Measurements from ENCODE around the gene SLC43A1.
A peak's percentile ranks its signal among the peaks of the same experiment; 100 is the strongest.
"Not testable (repeated sequence)": the region's sequence is repeated elsewhere in the genome, so short reads cannot be mapped to it uniquely, and the experiment has no call there.

The SLC43A1 gene

GRCh38 chr11:57515332-57516060, at the start of gene SLC43A1:
Gene SLC43A1 (minus strand): TSS chr11:57515702. CDS start chr11:57514111, 1,591 bp downstream.
- DNase-seq, result no peak

- no peak for DNase-seq
These were observed 47.1 kb upstream of the SLC43A1 start for GRCh38 chr11:57562596-57562995.

DNA sequence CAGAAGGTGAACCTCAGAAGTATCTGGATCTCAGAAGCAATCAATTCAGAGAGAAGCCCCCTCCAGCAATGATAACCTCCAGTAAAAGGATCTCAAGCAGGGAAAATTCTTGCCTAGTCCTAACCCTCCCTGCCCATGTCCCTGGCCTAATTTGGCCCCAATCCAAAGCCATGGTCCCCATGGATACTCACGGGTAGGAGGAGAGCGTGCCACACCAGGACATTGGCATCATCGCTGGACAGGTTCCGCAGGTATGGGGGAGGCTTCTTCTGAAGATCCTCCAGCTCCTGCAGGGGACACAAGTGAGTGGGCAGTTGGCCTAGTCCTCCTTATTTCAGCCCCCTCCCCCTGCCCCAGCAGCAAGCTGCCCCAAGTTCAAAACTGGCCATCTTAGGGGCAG, 44.6 kb upstream of the SLC43A1 start:
- DNase-seq, result no peak

- no peak for DNase-seq
These were observed 40.5 kb upstream of the SLC43A1 start for GRCh38 chr11:57556041-57556440.

DNA sequence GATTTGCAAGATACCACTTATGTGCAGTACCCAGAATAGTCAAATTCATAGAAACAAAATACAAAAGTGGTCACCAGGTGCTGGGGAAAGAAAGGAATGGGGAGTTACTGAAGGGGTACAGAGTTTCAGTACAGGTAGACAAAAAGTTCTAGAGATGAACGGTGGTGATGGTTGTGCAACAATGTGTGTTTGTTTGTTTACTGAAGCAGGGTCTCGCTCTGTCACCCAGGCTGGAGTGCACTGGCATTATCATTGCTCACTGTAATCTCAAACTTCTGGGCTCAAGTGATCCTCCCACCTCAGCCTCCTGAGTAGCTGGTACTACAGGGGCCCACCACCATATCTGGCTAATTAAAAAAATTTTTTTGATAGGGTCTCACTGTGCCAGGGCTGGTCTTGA, 39.9 kb upstream of the SLC43A1 start:
- no peak for DNase-seq

DNA sequence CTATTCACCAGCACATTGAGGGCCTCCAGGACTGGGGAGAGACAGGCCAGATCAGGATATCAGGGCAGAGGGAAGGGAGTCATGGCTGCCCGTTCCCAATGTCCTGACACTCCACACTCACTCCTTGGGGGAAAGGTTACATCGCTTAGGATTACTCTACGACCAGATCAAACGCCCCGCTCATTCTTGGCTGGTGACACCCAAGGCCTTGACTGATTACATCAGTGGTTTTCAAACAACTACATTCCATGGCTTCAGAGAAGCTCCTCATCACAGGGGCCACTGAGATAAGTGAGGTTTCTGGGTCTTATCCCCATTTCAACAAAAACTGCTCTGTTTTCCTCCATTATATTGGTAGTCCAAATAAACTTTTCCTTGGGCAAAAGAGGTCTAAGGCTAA, 37.0 kb upstream of the SLC43A1 start:
- no peak for DNase-seq

- DNase-seq, result no peak
These were observed 36.4 kb upstream of the SLC43A1 start for GRCh38 chr11:57551941-57552340.

DNA sequence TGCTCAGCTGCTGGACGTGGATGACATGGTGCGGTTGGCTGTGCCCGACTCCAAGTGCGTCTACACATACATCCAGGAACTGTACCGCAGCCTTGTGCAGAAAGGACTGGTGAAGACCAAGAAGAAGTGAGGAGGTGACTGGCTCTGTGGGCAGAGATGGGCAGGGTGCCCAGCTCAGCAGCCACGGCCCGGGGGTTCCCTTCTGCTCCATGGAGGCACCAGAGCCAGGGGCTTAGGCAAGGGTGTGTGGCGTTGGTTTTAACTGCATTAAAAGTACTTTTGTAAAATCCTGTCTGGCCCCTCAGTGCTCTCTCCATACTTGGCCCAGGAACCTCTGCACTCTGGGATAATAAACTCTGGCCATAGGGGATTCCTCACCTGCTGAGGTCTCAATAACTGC, 34.5 kb upstream of the SLC43A1 start:
- no peak for DNase-seq

DNA sequence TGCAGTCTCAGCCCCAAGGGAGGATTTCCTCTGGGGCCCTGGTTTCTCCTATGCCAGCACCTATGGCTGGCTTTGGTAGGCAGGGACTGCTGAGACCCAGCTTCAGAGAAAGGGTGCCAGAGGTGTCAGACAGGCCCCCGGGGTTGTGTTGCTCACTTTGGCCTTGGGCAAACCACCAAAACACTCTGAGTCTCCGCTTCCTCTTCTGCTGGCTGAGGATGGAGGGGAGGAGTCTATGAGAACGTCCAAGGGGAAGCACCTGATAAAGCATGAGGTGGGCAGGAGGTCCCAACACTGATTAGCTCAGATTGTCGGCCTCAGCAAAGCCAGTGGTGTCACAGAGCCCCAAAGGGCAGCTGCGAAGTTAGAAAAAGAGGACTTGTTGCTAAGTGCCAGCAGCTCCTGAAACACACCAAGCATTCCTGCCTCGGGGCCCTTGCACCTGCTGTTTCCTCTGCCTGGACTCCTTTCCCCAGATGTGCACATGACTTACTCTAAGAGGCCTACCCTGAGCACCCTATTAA, 32.4 kb upstream of the SLC43A1 start:
- DNase-seq, result no peak

DNA sequence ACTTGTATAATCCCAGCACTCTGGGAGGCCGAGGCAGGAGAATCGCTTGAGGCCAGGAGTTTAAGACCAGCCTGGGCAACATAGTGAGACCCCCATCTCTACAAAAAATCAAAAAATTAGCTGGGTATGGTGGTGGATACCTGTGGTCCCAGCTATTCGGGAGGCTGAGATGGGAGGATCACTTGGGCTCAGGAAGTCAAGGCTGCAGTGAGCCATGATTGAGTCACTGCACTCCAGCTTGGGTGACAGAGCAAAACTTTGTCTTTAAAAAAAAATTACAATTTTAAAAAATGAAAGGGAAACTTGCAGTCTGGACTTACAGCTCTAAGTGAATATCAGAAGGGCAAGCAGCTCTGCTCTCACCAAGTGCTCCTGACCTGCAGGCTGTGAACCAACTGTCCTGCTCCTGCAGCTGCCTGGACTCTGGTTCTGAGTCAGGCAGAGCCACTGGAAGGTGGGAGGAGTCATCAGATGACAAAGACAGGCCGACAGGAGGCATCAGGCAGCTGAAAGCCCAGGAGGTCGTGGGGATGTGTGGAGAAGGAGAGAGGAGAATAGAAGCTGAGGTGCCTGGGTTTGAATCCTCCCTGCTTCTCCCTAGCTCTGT, 31.5 kb upstream of the SLC43A1 start:
- no peak for DNase-seq

DNA sequence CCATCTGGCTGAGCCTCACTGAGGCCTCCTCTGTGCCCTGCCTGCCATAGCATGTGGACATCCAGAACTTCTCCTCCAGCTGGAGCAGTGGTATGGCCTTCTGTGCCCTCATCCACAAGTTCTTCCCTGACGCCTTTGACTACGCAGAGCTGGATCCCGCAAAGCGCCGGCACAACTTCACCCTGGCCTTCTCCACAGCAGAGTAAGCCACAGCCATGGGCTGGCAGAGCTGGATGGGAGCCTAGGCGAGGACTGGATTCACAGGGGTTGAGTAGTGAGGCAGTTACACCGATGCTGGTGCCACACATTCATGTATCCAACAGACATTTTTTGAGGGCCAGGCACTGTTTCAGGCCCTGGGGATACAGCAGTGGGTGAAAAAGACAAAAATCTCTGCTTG, 30.9 kb upstream of the SLC43A1 start:
- DNase-seq, result no peak

DNA sequence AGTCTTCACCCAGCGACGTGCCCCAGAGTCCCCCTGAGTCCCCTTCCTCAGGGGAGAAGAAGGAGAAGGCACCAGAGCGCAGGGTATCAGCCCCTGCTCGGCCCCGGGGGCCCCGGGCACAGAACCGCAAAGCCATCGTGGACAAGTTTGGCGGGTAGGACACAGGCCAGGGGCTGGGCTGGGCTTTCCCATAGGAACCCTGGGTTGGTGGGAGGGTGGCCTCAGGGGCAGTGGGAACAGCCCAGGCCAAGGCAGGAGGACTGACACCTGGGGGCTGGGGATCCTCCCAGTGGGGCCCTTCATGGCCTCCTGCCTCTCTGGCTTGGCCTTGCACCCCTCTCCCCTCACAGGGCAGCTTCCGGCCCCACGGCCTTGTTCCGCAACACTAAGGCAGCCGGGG, 30.4 kb upstream of the SLC43A1 start:
- DNase-seq, result no peak

DNA sequence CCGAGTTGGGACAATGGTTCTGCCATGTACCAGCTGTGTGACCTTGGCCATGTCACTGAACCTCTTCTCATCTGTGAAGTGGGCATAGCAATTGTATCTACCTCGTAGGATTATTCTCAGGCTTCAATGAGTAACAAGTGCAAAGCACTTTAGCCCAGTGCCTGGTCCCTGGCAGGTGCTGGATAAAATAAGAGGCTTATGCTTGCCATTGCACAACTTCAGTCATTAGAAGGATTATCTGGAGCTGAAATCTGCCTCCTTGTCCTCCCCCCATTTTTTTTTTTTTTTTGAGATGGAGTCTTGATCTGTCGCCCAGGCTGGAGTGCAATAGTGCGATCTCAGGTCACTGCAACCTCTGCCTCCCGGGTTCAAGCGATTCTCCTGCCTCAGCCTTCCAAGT, 29.1 kb upstream of the SLC43A1 start:
- no peak for DNase-seq

DNA sequence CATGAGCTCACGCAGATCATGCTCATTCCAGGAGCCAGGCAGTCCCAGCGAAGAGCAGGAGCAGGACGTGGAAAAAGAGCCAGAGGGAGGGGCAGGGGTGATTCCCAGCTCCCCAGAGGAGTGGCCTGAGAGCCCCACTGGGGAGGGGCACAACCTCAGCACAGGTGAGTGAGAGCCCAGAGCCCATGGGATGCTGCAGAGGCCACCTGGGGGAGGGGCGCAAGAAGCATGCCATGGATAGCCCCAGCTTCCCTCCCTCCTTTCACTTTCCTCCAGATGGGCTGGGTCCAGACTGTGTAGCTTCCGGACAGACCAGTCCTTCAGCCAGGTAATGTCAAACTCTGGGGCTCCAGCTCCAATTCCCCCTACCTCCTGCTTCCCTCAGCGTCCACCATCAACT, 28.1 kb upstream of the SLC43A1 start:
- no peak for DNase-seq

- DNase-seq, result no peak
These were observed 27.1 kb upstream of the SLC43A1 start for GRCh38 chr11:57542582-57542981.

DNA sequence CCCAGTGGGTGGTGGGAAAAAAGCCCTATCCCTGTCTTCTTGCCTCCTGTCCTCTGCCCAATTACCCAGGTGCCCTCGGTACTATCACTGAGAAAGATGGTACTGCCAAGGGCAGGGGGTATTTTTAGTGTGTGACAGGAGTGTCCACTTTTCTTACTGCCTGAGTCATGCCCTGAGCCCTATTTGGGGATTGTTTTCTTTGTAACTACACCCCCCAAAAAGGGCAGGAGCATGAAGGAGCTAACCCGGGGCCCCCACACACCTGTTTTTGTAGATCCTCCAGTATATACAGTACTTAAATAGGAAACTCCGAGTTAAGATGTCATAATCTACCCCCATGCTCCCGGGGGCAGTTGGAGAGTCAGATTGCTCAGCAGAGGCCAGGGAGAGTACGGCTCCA, 25.7 kb upstream of the SLC43A1 start:
- DNase-seq, result no peak

DNA sequence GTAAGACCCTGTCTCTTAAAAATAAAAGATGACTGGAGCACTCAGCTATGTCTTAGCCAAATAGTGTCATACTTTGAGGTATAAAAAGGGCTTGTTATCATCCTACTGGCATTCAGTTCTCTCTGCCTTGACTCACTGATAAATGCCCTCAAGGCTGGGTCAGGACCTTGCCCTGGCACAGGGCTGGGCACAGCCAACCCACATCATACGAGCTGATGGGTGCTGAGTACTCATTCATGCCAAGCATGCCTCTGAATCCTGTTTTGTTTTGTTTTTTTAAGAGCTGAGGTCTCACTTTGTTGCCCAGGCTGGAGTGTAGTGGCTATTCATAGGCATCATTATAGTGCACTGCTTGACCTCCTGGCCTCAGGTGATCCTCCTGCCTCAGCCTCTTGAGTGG, 23.8 kb upstream of the SLC43A1 start:
- no peak for DNase-seq

DNA sequence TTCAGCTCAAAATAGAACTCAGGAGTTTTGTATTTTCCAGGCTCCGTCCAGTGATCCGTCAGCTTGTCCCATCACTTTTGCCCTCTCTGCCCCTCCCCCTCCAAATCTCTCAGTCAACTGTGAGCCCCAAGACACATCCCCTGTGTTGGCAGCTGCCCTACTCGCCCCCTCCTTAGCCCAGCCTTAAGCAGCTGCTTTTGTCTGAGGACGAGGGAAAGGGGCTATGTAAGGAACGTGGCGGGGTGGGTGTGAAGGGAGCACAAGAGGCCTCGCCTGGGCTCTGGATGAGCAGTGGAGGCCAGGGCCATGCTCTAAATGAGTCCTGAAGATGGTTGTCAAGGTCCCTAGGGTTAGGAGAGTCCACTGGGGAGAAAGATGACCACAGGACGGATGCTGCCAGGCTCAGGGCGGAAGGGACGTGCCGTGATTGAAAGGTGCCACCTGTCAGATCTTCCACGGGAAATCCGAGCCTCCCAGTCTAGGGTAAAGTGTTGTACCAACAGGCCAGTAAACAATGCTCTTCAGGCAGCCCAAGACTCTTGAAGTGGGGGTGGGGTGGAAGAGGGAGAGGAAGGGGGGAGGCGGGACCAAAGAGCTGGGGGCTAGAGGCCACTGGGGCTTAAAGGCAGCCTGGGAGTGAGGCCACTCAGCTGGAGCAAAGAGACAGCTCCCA, 21.6 kb upstream of the SLC43A1 start, which contains the start of gene SMTNL1:
TSS of gene SMTNL1 (plus strand) at position 649 of the 673 bp plus-strand sequence. CDS start 5,048 bp downstream, outside the sequence.
- peak; percentile 3 for DNase-seq

DNA sequence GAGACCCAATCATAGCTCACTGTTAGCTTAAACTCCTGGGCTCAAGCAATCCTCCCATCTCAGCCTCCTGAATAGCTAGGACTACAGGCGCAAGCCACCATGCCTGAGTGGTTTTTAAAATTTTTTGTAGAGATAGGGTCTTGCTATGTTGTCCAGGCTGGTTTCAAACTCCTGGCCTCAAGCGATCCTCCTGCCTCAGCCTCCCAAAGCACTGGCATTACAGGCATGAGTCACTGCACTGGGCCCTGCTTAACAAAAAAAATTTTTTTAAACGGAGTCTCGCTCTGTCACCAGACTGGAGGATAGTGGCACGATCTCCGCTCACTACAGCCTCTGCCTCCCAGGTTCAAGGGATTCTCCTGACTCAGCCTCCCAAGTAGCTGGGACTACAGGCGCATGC, 18.9 kb upstream of the SLC43A1 start:
- not testable (repeated sequence) for DNase-seq

GRCh38 chr11:57530596-57531507, 15.3 kb upstream of the SLC43A1 start, which contains the start of gene TIMM10:
Gene TIMM10 (minus strand): TSS chr11:57530754. CDS start chr11:57530189, 565 bp downstream.
- peak; percentile 94 for DNase-seq

- DNase-seq, result no peak
These were observed 14.7 kb upstream of the SLC43A1 start for GRCh38 chr11:57530215-57530595.

GRCh38 chr11:57529012-57529411, 13.5 kb upstream of the SLC43A1 start:
- no peak for DNase-seq
